ENCODE data around the gene CNN3.
A peak's percentile ranks its signal among the peaks of the same experiment; 100 is the strongest.

DNA sequence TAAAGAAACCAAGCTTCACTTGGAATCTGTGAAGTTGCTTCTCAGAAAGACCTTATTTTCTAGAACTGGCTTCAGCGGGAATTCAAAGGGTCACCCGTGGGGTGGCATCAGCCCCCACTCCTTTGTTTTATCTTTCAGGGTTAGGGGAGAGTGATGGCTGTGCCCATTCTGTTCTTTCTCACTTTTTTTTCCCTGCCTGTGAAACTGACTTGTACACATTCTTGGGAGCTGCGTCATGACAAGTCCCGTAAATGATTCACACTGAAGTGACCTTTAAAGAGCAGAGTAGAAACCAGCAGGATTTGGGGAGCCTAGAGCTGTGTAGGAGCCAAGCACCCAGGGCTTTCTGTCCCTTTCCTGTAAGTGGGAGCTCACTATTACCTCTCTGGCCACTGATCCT is 63.0 kb downstream of the CNN3 start:
- TF ChIP-seq, protein P1, sequence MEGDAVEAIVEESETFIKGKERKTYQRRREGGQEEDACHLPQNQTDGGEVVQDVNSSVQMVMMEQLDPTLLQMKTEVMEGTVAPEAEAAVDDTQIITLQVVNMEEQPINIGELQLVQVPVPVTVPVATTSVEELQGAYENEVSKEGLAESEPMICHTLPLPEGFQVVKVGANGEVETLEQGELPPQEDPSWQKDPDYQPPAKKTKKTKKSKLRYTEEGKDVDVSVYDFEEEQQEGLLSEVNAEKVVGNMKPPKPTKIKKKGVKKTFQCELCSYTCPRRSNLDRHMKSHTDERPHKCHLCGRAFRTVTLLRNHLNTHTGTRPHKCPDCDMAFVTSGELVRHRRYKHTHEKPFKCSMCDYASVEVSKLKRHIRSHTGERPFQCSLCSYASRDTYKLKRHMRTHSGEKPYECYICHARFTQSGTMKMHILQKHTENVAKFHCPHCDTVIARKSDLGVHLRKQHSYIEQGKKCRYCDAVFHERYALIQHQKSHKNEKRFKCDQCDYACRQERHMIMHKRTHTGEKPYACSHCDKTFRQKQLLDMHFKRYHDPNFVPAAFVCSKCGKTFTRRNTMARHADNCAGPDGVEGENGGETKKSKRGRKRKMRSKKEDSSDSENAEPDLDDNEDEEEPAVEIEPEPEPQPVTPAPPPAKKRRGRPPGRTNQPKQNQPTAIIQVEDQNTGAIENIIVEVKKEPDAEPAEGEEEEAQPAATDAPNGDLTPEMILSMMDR (IDR thresholded peaks at IDR 0.05): no peak
- TF ChIP-seq RCOR1 (IDR thresholded peaks at IDR 0.05; ENCODE audit: low read length): no peak
- no peak for TF ChIP-seq EZH2phosphoT487 (IDR thresholded peaks at IDR 0.05; ENCODE audit: borderline replicate concordance, low read depth)
- peak; percentile 93 for TF ChIP-seq RXRA (IDR thresholded peaks at IDR 0.05; ENCODE audit: borderline replicate concordance, low read depth)
- peak; percentile 86; the same call in 1 of the 2 replicates for TF ChIP-seq POLR2AphosphoS5 (IDR thresholded peaks at IDR 0.05; ENCODE audit: low read depth, low read length)
- TF ChIP-seq RFX5 (IDR thresholded peaks at IDR 0.05; ENCODE audit: low read length): no peak
- TF ChIP-seq CHD2 (IDR thresholded peaks at IDR 0.05; ENCODE audit: low read length, partially characterized antibody): no peak
- TF ChIP-seq, protein P2, sequence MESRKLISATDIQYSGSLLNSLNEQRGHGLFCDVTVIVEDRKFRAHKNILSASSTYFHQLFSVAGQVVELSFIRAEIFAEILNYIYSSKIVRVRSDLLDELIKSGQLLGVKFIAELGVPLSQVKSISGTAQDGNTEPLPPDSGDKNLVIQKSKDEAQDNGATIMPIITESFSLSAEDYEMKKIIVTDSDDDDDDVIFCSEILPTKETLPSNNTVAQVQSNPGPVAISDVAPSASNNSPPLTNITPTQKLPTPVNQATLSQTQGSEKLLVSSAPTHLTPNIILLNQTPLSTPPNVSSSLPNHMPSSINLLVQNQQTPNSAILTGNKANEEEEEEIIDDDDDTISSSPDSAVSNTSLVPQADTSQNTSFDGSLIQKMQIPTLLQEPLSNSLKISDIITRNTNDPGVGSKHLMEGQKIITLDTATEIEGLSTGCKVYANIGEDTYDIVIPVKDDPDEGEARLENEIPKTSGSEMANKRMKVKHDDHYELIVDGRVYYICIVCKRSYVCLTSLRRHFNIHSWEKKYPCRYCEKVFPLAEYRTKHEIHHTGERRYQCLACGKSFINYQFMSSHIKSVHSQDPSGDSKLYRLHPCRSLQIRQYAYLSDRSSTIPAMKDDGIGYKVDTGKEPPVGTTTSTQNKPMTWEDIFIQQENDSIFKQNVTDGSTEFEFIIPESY (IDR thresholded peaks at IDR 0.05; ENCODE audit: borderline replicate concordance, low read depth): 0 out of 2 replicates have a peak, but pooled peaks have one; percentile 37
- TF ChIP-seq FOXJ3 (CRISPR knock-in tag; IDR thresholded peaks at IDR 0.05): no peak
- peak; percentile 98 for TF ChIP-seq JUND (IDR thresholded peaks at IDR 0.05)
- no peak for TF ChIP-seq SMC3 (IDR thresholded peaks at IDR 0.05; ENCODE audit: low read depth, low read length)
- no peak for TF ChIP-seq SIN3A (IDR thresholded peaks at IDR 0.05; ENCODE audit: borderline replicate concordance, low read depth, low read length)
- peak; percentile 48 to 97; a peak in 3 of 4 replicates for TF ChIP-seq EP300 (IDR thresholded peaks at IDR 0.05; ENCODE audit: borderline replicate concordance in 1 of 2, low read depth in 1 of 2, low read length in 1 of 2)
